ENCODE results near the gene DSE.

DNA sequence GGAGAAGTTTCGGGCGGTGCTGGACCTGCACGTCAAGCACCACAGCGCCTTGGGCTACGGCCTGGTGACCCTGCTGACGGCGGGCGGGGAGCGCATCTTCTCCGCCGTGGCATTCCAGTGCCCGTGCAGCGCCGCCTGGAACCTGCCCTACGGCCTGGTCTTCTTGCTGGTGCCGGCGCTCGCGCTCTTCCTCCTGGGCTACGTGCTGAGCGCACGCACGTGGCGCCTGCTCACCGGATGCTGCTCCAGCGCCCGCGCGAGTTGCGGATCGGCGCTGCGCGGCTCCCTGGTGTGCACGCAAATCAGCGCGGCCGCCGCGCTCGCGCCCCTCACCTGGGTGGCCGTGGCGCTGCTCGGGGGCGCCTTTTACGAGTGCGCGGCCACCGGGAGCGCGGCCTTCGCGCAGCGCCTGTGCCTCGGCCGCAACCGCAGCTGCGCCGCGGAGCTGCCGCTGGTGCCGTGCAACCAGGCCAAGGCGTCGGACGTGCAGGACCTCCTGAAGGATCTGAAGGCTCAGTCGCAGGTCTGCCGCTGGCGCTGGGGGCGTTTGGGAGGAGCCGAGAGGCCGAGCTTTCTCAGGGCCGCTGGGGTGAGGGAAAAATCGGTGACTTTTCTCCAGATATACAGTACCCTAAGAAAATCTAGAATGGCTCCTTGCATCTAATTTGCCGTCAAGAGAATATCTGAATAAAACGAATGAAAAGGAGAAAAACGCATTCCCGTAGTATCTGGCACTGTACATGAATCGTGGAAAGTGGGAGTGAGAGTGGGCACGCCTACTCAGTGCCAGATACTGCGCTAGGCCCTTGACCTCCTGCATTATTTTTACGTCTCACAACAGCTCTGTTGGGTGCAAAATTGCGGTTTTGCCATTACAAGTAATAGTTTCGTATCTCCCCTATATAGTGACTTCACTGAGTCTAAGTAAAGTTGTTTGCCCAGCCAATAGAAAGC lies 91.5 kb downstream of the DSE start:
- TF ChIP-seq, protein P1, sequence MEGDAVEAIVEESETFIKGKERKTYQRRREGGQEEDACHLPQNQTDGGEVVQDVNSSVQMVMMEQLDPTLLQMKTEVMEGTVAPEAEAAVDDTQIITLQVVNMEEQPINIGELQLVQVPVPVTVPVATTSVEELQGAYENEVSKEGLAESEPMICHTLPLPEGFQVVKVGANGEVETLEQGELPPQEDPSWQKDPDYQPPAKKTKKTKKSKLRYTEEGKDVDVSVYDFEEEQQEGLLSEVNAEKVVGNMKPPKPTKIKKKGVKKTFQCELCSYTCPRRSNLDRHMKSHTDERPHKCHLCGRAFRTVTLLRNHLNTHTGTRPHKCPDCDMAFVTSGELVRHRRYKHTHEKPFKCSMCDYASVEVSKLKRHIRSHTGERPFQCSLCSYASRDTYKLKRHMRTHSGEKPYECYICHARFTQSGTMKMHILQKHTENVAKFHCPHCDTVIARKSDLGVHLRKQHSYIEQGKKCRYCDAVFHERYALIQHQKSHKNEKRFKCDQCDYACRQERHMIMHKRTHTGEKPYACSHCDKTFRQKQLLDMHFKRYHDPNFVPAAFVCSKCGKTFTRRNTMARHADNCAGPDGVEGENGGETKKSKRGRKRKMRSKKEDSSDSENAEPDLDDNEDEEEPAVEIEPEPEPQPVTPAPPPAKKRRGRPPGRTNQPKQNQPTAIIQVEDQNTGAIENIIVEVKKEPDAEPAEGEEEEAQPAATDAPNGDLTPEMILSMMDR (IDR thresholded peaks at IDR 0.05): peak in 1 of 6 experiments; percentile 5
- no peak for TF ChIP-seq POLR2A (IDR thresholded peaks at IDR 0.05)
